ENCODE data around the gene SPNS1. TPM values are rescaled to one million over a fixed set of nuclear protein-coding genes. Genes with fewer than 3 reads are reported as not detected.
"Not testable (repeated sequence)": the region's sequence is repeated elsewhere in the genome, so short reads cannot be mapped to it uniquely, and the experiment has no call there.

The SPNS1 gene
- total and polyA plus RNA-seq, 2 experiments from 2014 or later: 42.8 to 140 TPM

DNA sequence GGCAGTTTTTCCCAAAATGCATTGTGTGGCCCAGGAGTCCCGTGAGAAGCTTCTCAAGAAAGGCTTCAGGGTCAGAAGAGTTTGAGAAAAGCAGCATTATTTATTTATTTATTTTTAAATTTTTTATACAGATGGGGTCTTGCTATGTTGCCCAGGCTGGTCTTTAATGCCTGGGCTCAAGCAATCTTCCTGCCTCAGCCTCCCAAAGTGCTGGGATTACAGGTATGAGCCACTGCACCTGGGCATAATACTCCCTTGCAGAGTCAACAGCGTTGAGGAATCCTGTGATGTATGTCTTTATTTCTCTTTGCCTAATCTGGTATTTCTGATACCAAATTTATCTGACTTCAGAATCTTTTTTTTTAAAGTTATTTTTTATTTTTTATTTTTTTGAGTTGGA lies 25.4 kb downstream of the SPNS1 start:
- 94% methylated on average over 2 of the region's 2 CpGs for WGBS (ENCODE audit: low lambda C conversion rate, missing lambda C conversion rate)
- Histone ChIP-seq H3K4me1 (ENCODE audit: insufficient read depth) (no peaks in the 10 kb centered on the region), H3K4me3 (no peak overlapping the region)

DNA sequence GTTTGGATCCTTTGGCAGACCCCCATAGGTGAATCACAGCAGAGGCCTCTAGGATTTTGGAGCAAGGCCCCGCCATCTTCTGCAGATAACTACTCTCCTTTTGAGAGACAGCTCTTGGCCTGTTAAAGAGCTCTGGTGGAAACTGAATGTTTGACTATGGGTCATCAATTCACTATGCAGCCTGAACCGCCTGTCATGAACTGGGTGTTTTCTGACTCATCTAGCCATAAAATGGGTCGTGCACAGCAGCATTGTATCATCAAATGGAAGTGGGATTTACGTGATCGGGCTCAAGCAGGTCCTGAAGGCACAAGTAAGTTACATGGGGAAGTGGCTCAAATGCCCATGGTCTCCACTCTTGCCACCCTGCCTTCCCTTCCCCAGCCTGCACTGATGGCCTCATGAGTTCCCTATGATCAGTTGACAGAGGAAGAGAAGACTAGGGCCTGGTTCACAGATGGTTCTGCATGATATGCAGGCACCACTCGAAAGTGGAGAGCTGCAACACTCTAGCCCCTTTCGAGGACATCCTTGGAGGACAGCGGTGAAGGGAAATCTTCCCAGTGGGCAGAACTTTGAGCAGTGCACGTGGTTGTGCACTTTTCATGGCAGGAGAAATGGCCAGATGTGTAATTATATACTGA lies 30.0 kb downstream of the SPNS1 start:
- not testable (repeated sequence) for H3K4me2 ChIP-seq; H4K20me1 ChIP-seq (ENCODE audit: insufficient read depth, poor library complexity, severe bottlenecking); H3K27me3 ChIP-seq; H3K79me2 ChIP-seq; H3K27ac ChIP-seq; H3K9me3 ChIP-seq (ENCODE audit: low read depth); H3K9me2 ChIP-seq (replicated peaks; ENCODE audit: insufficient read depth); DNase-seq (ENCODE audit: low spot score); H3K4me3 ChIP-seq; H3K36me3 ChIP-seq (replicated peaks; ENCODE audit: insufficient read depth, low read depth); H2AFZ ChIP-seq; H3K4me1 ChIP-seq (ENCODE audit: insufficient read depth)
- 71% methylated on average over 9 of the region's 9 CpGs for WGBS (ENCODE audit: low lambda C conversion rate, missing lambda C conversion rate)

More for the DNA sequence above, 25.4 kb downstream of the SPNS1 start:
- Histone ChIP-seq H3K27ac (no peak overlapping the region), H3K79me2 (no peaks in the 10 kb centered on the region), H3K36me3 (replicated peaks; ENCODE audit: insufficient read depth, low read depth) (no peaks in the 10 kb centered on the region), H3K9me3 (ENCODE audit: low read depth) (no peaks in the 10 kb centered on the region), H4K20me1 (ENCODE audit: insufficient read depth, poor library complexity, severe bottlenecking) (no peaks in the 10 kb centered on the region), H3K9me2 (replicated peaks; ENCODE audit: insufficient read depth) (no peaks in the 10 kb centered on the region), H3K27me3 (no peaks in the 10 kb centered on the region), H3K4me2 (no peak overlapping the region), H2AFZ (no peak overlapping the region)
- no peak for DNase-seq (ENCODE audit: low spot score)
- no peak for TF ChIP-seq EZH2phosphoT487 (IDR thresholded peaks at IDR 0.05; ENCODE audit: low read depth, severe bottlenecking, unreplicated experiment)

DNA sequence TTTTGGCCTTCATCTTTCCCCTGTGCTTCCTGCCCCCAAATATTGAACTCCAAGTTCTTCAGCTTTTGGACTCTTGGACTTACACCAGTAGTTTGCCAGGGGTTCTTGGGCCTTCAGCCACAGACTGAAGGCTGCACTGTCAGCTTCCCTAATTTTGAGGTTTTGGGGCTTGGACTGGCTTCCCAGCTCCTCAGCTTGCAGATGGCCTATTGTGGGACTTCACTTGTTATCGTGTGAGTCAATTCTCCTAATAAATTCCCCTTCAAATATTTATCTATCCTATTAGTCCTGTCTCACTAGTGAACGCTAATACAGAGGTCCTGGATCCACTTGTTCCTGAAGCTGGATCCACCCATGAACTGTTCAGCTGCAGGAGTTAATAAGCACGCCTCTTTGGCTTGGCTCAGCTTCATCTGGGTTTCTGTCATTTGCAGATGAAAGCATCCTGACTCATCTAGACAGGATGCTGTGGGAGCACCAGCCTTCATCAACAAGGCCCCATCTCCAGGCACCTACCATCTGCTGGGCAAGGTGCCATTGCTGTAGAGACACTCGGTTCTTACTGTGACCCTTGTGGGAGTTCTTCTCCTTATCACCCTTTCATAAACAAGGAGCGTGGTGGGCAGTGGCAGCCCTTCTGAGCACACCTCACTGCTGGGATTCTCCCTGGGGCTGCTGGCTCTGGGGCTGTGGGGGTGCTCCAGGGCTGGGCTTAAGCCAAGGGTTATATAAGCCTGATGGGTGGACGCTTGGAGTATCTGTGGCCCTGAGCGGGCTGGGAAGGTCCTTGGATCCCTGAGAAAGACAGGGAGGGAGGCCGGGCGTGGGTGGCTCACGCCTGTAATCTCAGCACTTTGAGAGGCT lies 33.4 kb downstream of the SPNS1 start:
- Histone ChIP-seq H3K9me3 (ENCODE audit: low read depth) (no peaks in the 10 kb centered on the region), H3K27me3 (no peaks in the 10 kb centered on the region), H3K4me3 (no peak overlapping the region), H2AFZ (no peak overlapping the region), H3K9me2 (replicated peaks; ENCODE audit: insufficient read depth) (no peaks in the 10 kb centered on the region), H3K4me1 (ENCODE audit: insufficient read depth) (no peaks in the 10 kb centered on the region), H3K36me3 (replicated peaks; ENCODE audit: insufficient read depth, low read depth) (no peaks in the 10 kb centered on the region), H4K20me1 (ENCODE audit: insufficient read depth, poor library complexity, severe bottlenecking) (no peaks in the 10 kb centered on the region), H3K4me2 (no peak overlapping the region), H3K79me2 (no peaks in the 10 kb centered on the region), H3K27ac (no peak overlapping the region)
- TF ChIP-seq EZH2 (IDR thresholded peaks at IDR 0.05; ENCODE audit: borderline replicate concordance): no peak
- TF ChIP-seq CTCF (IDR thresholded peaks at IDR 0.05; ENCODE audit: poor library complexity): no peak
- TF ChIP-seq EZH2phosphoT487 (IDR thresholded peaks at IDR 0.05; ENCODE audit: low read depth, severe bottlenecking, unreplicated experiment): no peak
- 82% methylated on average over 10 of the region's 10 CpGs for WGBS (ENCODE audit: low lambda C conversion rate, missing lambda C conversion rate)
- DNase-seq (ENCODE audit: low spot score): no peak

GRCh38 chr16:29009050-29009837 lies 34.7 kb downstream of the SPNS1 start:
- no peak for DNase-seq (ENCODE audit: low spot score)
- Histone ChIP-seq H3K27me3 (no peaks in the 10 kb centered on the region), H3K9me2 (replicated peaks; ENCODE audit: insufficient read depth) (no peaks in the 10 kb centered on the region), H3K27ac (no peak overlapping the region), H3K9me3 (ENCODE audit: low read depth) (no peaks in the 10 kb centered on the region), H3K4me3 (no peak overlapping the region), H3K4me2 (no peak overlapping the region), H3K79me2 (no peaks in the 10 kb centered on the region), H2AFZ (no peak overlapping the region), H3K36me3 (replicated peaks; ENCODE audit: insufficient read depth, low read depth) (no peaks in the 10 kb centered on the region), H4K20me1 (ENCODE audit: insufficient read depth, poor library complexity, severe bottlenecking) (no peaks in the 10 kb centered on the region), H3K4me1 (ENCODE audit: insufficient read depth) (no peaks in the 10 kb centered on the region)
- TF ChIP-seq CTCF (IDR thresholded peaks at IDR 0.05; ENCODE audit: poor library complexity) (no peak), EZH2 (IDR thresholded peaks at IDR 0.05; ENCODE audit: borderline replicate concordance) (no peak), EZH2phosphoT487 (IDR thresholded peaks at IDR 0.05; ENCODE audit: low read depth, severe bottlenecking, unreplicated experiment) (no peak)
- 96% methylated on average over 13 of the region's 14 CpGs for WGBS (ENCODE audit: low lambda C conversion rate, missing lambda C conversion rate)

All from hepatocyte (in vitro differentiated cells).